HG03108 (cell line): ENCODE measurements around the gene FAM25A.
"Not testable (repeated sequence)": the region's sequence is repeated elsewhere in the genome, so short reads cannot be mapped to it uniquely, and the experiment has no call there.

ENCODE experiments used
- ATAC-seq: cut with Tn5 transposase; IDR thresholded peaks from one replicate; pipeline ENCODE4 v1.9.1; 2021; ENCODE audit warnings: moderate library complexity; ENCODE audit not compliant: unreplicated experiment

The FAM25A gene

GRCh38 chr10:87020056-87020455 lies at the start of gene FAM25A:
FAM25A (plus strand) TSS chr10:87020294; CDS start chr10:87020325, 31 bp downstream.
- ATAC-seq = not testable (repeated sequence)

GRCh38 chr10:86970982-86971231 lies 49.2 kb upstream of the FAM25A start:
- no peak for ATAC-seq

- peak; percentile 77 for ATAC-seq
These were observed 48.7 kb upstream of the FAM25A start for GRCh38 chr10:86971232-86971991.

GRCh38 chr10:86972613-86973380 lies 47.3 kb upstream of the FAM25A start:
- no peak for ATAC-seq

GRCh38 chr10:86974484-86974883 lies 45.6 kb upstream of the FAM25A start:
- no peak for ATAC-seq

GRCh38 chr10:86976362-86977056 lies 43.6 kb upstream of the FAM25A start:
- ATAC-seq = no peak

GRCh38 chr10:86978457-86978856 lies 41.6 kb upstream of the FAM25A start:
- ATAC-seq = not testable (repeated sequence)

- no peak for ATAC-seq
These were observed 40.7 kb upstream of the FAM25A start for GRCh38 chr10:86979296-86979818.

GRCh38 chr10:86979977-86980448 lies 40.1 kb upstream of the FAM25A start:
- no peak for ATAC-seq

- not testable (repeated sequence) for ATAC-seq
These were observed 39.1 kb upstream of the FAM25A start for GRCh38 chr10:86981020-86981419.

GRCh38 chr10:86981716-86982115 lies 38.4 kb upstream of the FAM25A start:
- ATAC-seq = no peak

- ATAC-seq = not testable (repeated sequence)
These were observed 35.6 kb upstream of the FAM25A start for GRCh38 chr10:86984498-86984897.

GRCh38 chr10:86988520-86988919 lies 31.6 kb upstream of the FAM25A start:
- no peak for ATAC-seq

GRCh38 chr10:86991362-86991761 lies 28.7 kb upstream of the FAM25A start:
- not testable (repeated sequence) for ATAC-seq

- ATAC-seq = no peak
These were observed 27.6 kb upstream of the FAM25A start for GRCh38 chr10:86992456-86992855.

GRCh38 chr10:86992929-86993328 lies 27.2 kb upstream of the FAM25A start:
- ATAC-seq = no peak

- not testable (repeated sequence) for ATAC-seq
These were observed 20.2 kb upstream of the FAM25A start for GRCh38 chr10:86999802-87000403.

- ATAC-seq = no peak
These were observed 19.6 kb upstream of the FAM25A start for GRCh38 chr10:87000491-87000890.

GRCh38 chr10:87007124-87007523 lies 13.0 kb upstream of the FAM25A start:
- ATAC-seq = not testable (repeated sequence)

- ATAC-seq = not testable (repeated sequence)
These were observed 12.4 kb upstream of the FAM25A start for GRCh38 chr10:87007674-87008073.

GRCh38 chr10:87008303-87008702 lies 11.8 kb upstream of the FAM25A start:
- ATAC-seq = not testable (repeated sequence)
